Osteoblast (primary cell): Measurements from ENCODE around the gene HSPA2. TPM values are rescaled to one million over a fixed set of nuclear protein-coding genes. Genes with fewer than 3 reads are reported as not detected.

Experiments used
- DNase-seq: peaks from one replicate; pipeline ENCODE4 v3.0.0; 2011; ENCODE audit warnings: low spot score, mixed read lengths; ENCODE audit not compliant: insufficient read length; ENCODE audit errors: missing footprints
- H2AFZ ChIP-seq: 2 replicates; pipeline ENCODE4 v1.6.0; 2011; ENCODE audit warnings: mild to moderate bottlenecking, low read length
- H3K27ac ChIP-seq: 2 replicates; pipeline ENCODE4 v1.5.1; 2011; ENCODE audit warnings: mild to moderate bottlenecking, low read depth, low read length, moderate library complexity
- H3K27me3 ChIP-seq: 2 replicates; pipeline ENCODE4 v1.6.0; 2012; ENCODE audit warnings: mild to moderate bottlenecking, control low read depth, inconsistent platforms, low read length, moderate library complexity; ENCODE audit not compliant: insufficient read depth
- H3K36me3 ChIP-seq: 2 replicates; pipeline ENCODE4 v1.5.1; 2011; ENCODE audit warnings: mild to moderate bottlenecking, low read length, control low read depth, moderate library complexity; ENCODE audit not compliant: insufficient read depth
- H3K4me1 ChIP-seq: 2 replicates; pipeline ENCODE4 v1.5.1; 2011; ENCODE audit warnings: mild to moderate bottlenecking, low read length, control low read depth, moderate library complexity; ENCODE audit not compliant: insufficient read depth
- H3K4me2 ChIP-seq: 2 replicates; pipeline ENCODE4 v1.6.0; 2011; ENCODE audit warnings: mild to moderate bottlenecking, low read length; ENCODE audit not compliant: insufficient read depth
- H3K4me3 ChIP-seq: fragments of 200-600 bp; sonication (generic); 3 replicates; pipeline ENCODE4 v1.5.1; 2012; ENCODE audit warnings: mild to moderate bottlenecking, low read length, inconsistent platforms; ENCODE audit not compliant: insufficient read depth
- H3K79me2 ChIP-seq: 2 replicates; pipeline ENCODE4 v1.6.0; 2012; ENCODE audit warnings: mild to moderate bottlenecking, low read length, control low read depth, inconsistent platforms; ENCODE audit not compliant: insufficient read depth
- H3K9me3 ChIP-seq: 2 replicates; pipeline ENCODE4 v1.5.1; 2011; ENCODE audit warnings: low read depth, low read length, control low read depth
- H4K20me1 ChIP-seq: 2 replicates; pipeline ENCODE4 v1.6.0; 2012; ENCODE audit warnings: mild to moderate bottlenecking, low read length, control low read depth; ENCODE audit not compliant: insufficient read depth
- CTCF ChIP-seq: IDR thresholded peaks from 2 replicates; pipeline ENCODE4 v1.5.1; 2011; ENCODE audit warnings: mild to moderate bottlenecking, low read depth, low read length, moderate library complexity; ENCODE audit errors: extremely low read depth
- total RNA-seq: library from RNA; depleted of rRNA; stranded (reverse); fragments of >200 nt; gene quantifications from 2 replicates; pipeline ENCODE4 v1.2.3, GENCODE V29; 2012

Gene HSPA2
- total RNA-seq, 1 donor: 4.0 TPM

DNA sequence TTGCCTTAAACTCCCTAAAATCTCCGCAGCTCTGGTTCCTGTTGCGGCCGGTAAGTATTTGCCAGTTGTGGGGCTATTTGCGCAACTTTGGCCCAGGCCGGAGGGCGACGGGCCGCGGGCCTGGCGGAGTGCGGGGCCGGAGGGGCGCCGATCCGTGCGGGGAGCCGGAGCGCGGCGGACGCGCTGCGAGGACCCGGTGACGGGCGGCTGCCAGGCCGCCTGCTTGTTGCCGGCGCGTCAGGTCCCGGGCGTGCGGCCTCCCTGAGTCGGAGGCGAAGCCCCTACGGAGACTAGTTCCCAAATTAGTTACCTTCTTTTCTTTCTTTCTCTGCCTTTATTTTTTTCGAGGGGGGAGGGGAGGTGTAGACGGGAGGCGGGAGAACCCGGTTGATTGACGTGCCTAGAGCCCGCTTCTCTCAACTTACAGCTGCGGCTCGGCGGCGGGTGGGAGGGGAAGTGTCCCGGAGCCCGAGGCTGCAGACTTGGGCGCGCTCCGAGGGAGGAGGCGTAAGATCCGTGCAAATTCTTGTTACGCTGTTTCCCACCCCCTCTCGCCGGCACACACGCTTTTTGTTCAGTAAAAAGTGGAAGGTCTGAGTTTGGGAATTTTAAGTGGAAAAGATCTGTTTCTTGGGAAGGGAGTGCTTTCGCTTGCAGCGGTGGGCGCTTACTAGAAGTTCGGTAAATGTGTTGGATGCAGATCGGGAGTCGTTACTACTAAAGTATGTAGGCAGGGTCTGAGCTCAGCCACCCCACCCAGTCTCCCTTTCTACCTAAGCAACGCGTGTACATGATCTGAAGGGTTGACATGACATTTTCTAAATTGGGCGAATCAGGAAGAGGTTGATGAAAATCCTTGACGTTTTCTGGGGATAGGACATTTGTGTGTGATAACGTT is 35.4 kb upstream of the HSPA2 start:
- peak; percentile 91 for DNase-seq
- Histone ChIP-seq H4K20me1 (peaks cover 44% of the 10 kb centered on the region), H3K79me2 (peaks cover 76% of the 10 kb centered on the region), H3K4me1 (peaks cover 45% of the 10 kb centered on the region), H3K4me3 (peak overlapping the region; percentile 88), H3K27ac (peak overlapping the region; percentile 89), H2AFZ (peak overlapping the region; percentile 35), H3K9me3 (no peaks in the 10 kb centered on the region), H3K4me2 (peak overlapping the region; percentile 97), H3K27me3 (no peaks in the 10 kb centered on the region), H3K36me3 (no peaks in the 10 kb centered on the region)
- TF ChIP-seq CTCF: no peak

- Histone ChIP-seq H2AFZ (no peak overlapping the region), H3K4me1 (peaks cover 42% of the 10 kb centered on the region), H3K79me2 (peaks cover 83% of the 10 kb centered on the region), H3K27ac (peak overlapping the region; percentile 55), H3K9me3 (no peaks in the 10 kb centered on the region), H4K20me1 (peaks cover 59% of the 10 kb centered on the region), H3K36me3 (peaks cover 4% of the 10 kb centered on the region), H3K4me2 (peak overlapping the region; percentile 97), H3K27me3 (no peaks in the 10 kb centered on the region), H3K4me3 (peak overlapping the region; percentile 88)
- no peak for TF ChIP-seq CTCF
- DNase-seq: peak; percentile 69
Measured at GRCh38 chr14:64506721-64507120, 33.8 kb upstream of the HSPA2 start.

DNA sequence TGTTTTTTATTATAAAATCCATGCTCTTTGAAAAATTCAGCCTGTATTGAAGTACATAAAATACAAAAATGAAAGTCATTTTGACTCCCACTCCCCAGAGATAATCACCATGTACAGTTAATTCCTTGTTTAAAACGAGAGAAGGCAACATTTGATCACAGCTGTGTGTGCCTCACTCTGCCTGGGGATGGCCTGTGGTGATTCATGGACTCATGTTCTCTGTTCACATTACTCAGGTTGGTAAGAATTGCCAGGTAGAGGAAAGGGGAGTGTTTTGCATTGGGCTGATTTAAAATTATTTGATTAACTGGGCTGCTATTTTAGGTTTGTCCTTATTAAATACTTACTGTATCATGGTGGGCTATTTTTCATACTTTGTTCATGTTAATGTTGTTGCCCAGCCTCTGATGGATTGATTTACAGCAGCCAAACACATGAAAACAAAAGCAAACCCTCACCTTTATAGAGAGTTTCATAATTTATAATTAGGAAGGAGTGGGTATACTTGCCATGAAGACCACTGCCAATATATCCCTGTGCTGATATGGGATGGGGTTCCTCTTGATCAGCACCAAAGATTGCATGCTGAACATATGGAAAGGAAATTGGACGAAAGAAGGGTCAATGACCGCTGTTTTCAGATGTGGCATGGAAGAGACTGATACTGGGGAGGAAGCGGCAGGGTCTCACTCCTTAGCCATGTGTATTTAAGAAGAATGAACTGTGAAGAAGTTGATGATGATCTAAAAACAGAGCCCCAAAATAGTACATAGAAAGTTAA is 33.0 kb upstream of the HSPA2 start:
- Histone ChIP-seq H4K20me1 (peaks cover 67% of the 10 kb centered on the region), H3K4me3 (peak overlapping the region; percentile 88), H3K4me1 (peaks cover 34% of the 10 kb centered on the region)

More for the DNA sequence above, 33.0 kb upstream of the HSPA2 start:
- DNase-seq: peak; percentile 65
- peaks cover 7% of the 10 kb centered on the region for H3K36me3 ChIP-seq
- no peaks in the 10 kb centered on the region for H3K9me3 ChIP-seq
- peak overlapping the region; percentile 97 for H3K4me2 ChIP-seq
- H2AFZ ChIP-seq: no peak overlapping the region
- H3K27ac ChIP-seq: peak overlapping the region; percentile 55
- no peak for TF ChIP-seq CTCF
- peaks cover 84% of the 10 kb centered on the region for H3K79me2 ChIP-seq
- no peaks in the 10 kb centered on the region for H3K27me3 ChIP-seq
